OCI-LY7 (cell line): Measurements from ENCODE around the gene NDN. TPM values are rescaled to one million over a fixed set of nuclear protein-coding genes. Genes with fewer than 3 reads are reported as not detected.
A peak's percentile ranks its signal among the peaks of the same experiment; 100 is the strongest.

Experiments
- BruUV-seq: library from RNA; stranded (reverse); fragments of 400-500 nt; replicated peaks from 2 replicates; lab custom pipeline; 2021; lab: Mats Ljungman, UMichigan
- CTCF ChIA-PET: fragments of 300-600 bp; sonication (Branson Sonifier 250); formaldehyde crosslinking; loops from one replicate; lab custom pipeline; 2022; ENCODE audit warnings: antibody characterized with exemption; ENCODE audit not compliant: unreplicated experiment; lab: Charles Lee
- POLR2A ChIA-PET: fragments of 300-600 bp; sonication (Branson Sonifier 250); formaldehyde crosslinking; loops from one replicate; lab custom pipeline; 2022; ENCODE audit warnings: antibody characterized with exemption; lab: Charles Lee
- DNase-seq: peaks from one replicate; pipeline ENCODE4 v3.0.0-alpha.2; 2015; ENCODE audit warnings: low spot score
- H2AFZ ChIP-seq: fragments of 200-600 bp; sonication (generic), shearing (Covaris generic); 2 replicates; pipeline ENCODE4 v1.6.1; 2014; ENCODE audit warnings: mild to moderate bottlenecking, antibody characterized with exemption, low read length, moderate library complexity
- H3K27ac ChIP-seq: fragments of 200-600 bp; sonication (generic); 2 replicates; pipeline ENCODE4 v1.5.1; 2014; ENCODE audit warnings: mixed run types, low read depth, mild to moderate bottlenecking, moderate library complexity, low read length, inconsistent platforms; ENCODE audit not compliant: poor library complexity, severe bottlenecking
- H3K36me3 ChIP-seq: fragments of 200-600 bp; sonication (generic); 2 replicates; pipeline ENCODE4 v1.6.1; 2014; ENCODE audit warnings: mild to moderate bottlenecking, antibody characterized with exemption, low read length, moderate library complexity, mixed read lengths; ENCODE audit not compliant: insufficient read depth
- H3K4me1 ChIP-seq: fragments of 200-600 bp; sonication (generic); 2 replicates; pipeline ENCODE4 v1.5.1; 2014; ENCODE audit warnings: mild to moderate bottlenecking, low read length; ENCODE audit not compliant: insufficient read depth, poor library complexity, severe bottlenecking
- H3K4me2 ChIP-seq: fragments of 200-600 bp; sonication (generic); 2 replicates; pipeline ENCODE4 v1.6.1; 2014; ENCODE audit warnings: mild to moderate bottlenecking, low read length
- H3K4me3 ChIP-seq: fragments of 200-600 bp; sonication (generic); 2 replicates; pipeline ENCODE4 v1.5.1; 2014; ENCODE audit warnings: mild to moderate bottlenecking, low read depth, low read length; ENCODE audit not compliant: poor library complexity, severe bottlenecking
- H3K79me2 ChIP-seq: fragments of 200-600 bp; sonication (generic); 2 replicates; pipeline ENCODE4 v1.6.1; 2016; ENCODE audit warnings: low read depth, mild to moderate bottlenecking, low read length, moderate library complexity, mixed read lengths; ENCODE audit not compliant: insufficient read depth
- H3K9me2 ChIP-seq: fragments of 200-600 bp; sonication (generic); 2 replicates; pipeline ENCODE4 v1.6.1; 2016; ENCODE audit warnings: mild to moderate bottlenecking, low read length, mixed read lengths; ENCODE audit not compliant: insufficient read depth
- H3K9me3 ChIP-seq: fragments of 200-600 bp; sonication (generic); 2 replicates; pipeline ENCODE4 v1.6.1; 2014; ENCODE audit warnings: mild to moderate bottlenecking, mixed run types, low read length, mixed read lengths
- H4K20me1 ChIP-seq: fragments of 200-600 bp; sonication (generic); 2 replicates; pipeline ENCODE4 v1.6.1; 2014; ENCODE audit warnings: mild to moderate bottlenecking, antibody characterized with exemption, low read length, moderate library complexity, mixed read lengths; ENCODE audit not compliant: insufficient read depth
- EZH2phosphoT487 ChIP-seq: fragments of 200-600 bp; sonication (generic); IDR thresholded peaks from 2 replicates; pipeline ENCODE4 v1.6.1; 2018; ENCODE audit warnings: low read depth, borderline replicate concordance, mild to moderate bottlenecking, mixed run types, antibody characterized with exemption, low read length, moderate library complexity, mixed read lengths
- intact Hi-C: fragments of 100-400 bp; cut with micrococcal nuclease; formaldehyde crosslinking; loops from one replicate; pipeline ENCODE4 v1.10.0; 2022; ENCODE audit not compliant: unreplicated experiment
- total RNA-seq, 2 experiments: library from RNA; depleted of rRNA in 1 of 2; stranded (reverse); fragments of >200 nt in 1 of 2; shearing (Covaris generic) in 1 of 2; gene quantifications; 2 replicates each; pipeline ENCODE4 v1.2.3, GENCODE V29; 2014 to 2022
- TF ChIP-seq, protein P1 (sequence below): fragments of 200-600 bp; sonication (generic); conservative IDR thresholded peaks from 2 replicates; pipeline ENCODE4 v1.5.1; 2014; ENCODE audit warnings: mild to moderate bottlenecking, antibody characterized with exemption, low read length, moderate library complexity, mixed read lengths

Gene NDN
- total RNA-seq, 2 experiments from 2014 or later, result not detected

DNA sequence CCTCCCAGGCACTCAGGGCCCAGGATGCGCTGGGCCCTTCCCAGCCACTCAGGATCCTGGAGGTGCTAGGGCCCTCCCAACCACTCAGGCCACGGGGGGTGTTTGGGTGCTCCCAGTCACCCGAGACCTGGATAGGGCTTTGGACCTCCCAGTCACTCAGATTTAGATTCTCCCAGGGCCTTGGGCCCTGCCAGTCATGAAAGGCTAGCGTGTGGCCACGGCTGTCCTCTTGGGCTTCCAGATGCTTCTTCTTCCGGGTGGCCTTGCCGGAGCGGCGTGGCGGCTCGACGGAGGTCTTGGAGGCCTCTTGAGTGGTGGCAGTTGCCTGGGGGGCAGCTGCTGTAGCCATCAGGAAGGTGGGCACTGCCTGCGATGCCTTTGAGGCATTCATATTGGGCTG, 42.3 kb downstream of the NDN start:
- no peaks in the 10 kb centered on the region for H4K20me1 ChIP-seq
- CTCF ChIA-PET, result no interaction called here
- no peaks in the 10 kb centered on the region for H3K79me2 ChIP-seq
- intact Hi-C loops, result loop anchor here (5.0 to 10.0 kb wide), 3 partner anchors 212 to 1857 kb away; no protein-coding TSS in a partner anchor
- no peak overlapping the region for H3K27ac ChIP-seq
- no peak overlapping the region for H3K4me3 ChIP-seq
- no peak overlapping the region for H2AFZ ChIP-seq
- TF ChIP-seq, protein P1, sequence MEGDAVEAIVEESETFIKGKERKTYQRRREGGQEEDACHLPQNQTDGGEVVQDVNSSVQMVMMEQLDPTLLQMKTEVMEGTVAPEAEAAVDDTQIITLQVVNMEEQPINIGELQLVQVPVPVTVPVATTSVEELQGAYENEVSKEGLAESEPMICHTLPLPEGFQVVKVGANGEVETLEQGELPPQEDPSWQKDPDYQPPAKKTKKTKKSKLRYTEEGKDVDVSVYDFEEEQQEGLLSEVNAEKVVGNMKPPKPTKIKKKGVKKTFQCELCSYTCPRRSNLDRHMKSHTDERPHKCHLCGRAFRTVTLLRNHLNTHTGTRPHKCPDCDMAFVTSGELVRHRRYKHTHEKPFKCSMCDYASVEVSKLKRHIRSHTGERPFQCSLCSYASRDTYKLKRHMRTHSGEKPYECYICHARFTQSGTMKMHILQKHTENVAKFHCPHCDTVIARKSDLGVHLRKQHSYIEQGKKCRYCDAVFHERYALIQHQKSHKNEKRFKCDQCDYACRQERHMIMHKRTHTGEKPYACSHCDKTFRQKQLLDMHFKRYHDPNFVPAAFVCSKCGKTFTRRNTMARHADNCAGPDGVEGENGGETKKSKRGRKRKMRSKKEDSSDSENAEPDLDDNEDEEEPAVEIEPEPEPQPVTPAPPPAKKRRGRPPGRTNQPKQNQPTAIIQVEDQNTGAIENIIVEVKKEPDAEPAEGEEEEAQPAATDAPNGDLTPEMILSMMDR, result no peak
- TF ChIP-seq EZH2phosphoT487, result no peak
- H3K36me3 ChIP-seq, result no peaks in the 10 kb centered on the region
- no peaks in the 10 kb centered on the region for H3K9me2 ChIP-seq
- BruUV-seq, result no TSS peak
- H3K9me3 ChIP-seq, result no peaks in the 10 kb centered on the region
- no peaks in the 10 kb centered on the region for H3K4me1 ChIP-seq
- no peak for DNase-seq
- POLR2A ChIA-PET, result no interaction called here
- H3K4me2 ChIP-seq, result no peak overlapping the region

DNA sequence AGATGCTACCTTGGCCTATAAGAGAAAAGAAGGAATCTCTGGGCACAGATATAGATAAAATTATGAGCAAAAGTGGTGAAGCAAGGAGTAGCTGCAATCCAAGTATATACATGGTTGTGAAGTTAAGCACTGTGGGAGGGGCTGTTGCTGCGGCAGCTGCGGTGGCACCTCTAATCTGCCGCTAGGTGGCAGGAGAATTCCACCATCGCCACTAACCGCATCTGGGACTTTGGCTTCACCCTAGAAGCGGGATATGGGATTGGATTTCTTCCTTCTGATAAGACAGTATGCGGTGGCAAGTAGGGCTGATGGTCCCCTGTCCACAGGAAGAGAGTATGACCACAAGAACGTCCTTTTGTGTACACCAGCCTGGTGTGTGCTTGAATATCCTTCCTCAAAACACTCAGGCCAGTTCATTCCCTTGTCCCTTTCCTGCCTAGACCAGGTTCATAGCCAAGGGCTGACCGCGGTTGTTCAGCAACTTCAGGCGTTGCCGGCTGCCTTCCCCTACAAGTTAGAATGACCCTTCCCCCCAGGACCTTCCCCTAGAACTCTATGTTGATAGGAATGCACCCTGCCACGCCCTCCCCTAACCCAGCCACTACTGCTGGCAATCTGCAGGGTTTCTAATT, 44.6 kb downstream of the NDN start:
- no TSS peak for BruUV-seq
- TF ChIP-seq EZH2phosphoT487, result no peak
- TF ChIP-seq, protein P1, result peak; percentile 91
- no peak overlapping the region for H3K27ac ChIP-seq
- H3K9me3 ChIP-seq, result no peaks in the 10 kb centered on the region
- no peaks in the 10 kb centered on the region for H3K4me1 ChIP-seq
- DNase-seq, result peak; percentile 56
- no peaks in the 10 kb centered on the region for H3K9me2 ChIP-seq
- H3K79me2 ChIP-seq, result no peaks in the 10 kb centered on the region
- ChIA-PET POLR2A (no interaction called here), CTCF (no interaction called here)
- no peak overlapping the region for H3K4me2 ChIP-seq
- no peak overlapping the region for H3K4me3 ChIP-seq
- H2AFZ ChIP-seq, result no peak overlapping the region
- intact Hi-C loops, result loop anchor here (5.0 to 10.0 kb wide), 2 partner anchors 1202 to 1860 kb away; no protein-coding TSS in a partner anchor
- H3K36me3 ChIP-seq, result no peaks in the 10 kb centered on the region
- H4K20me1 ChIP-seq, result no peaks in the 10 kb centered on the region

Other genes with a start within 250 kb of the NDN start
- gene GOLGA6L2, start 240.1 kb downstream of the NDN start, total RNA-seq (2014; rRNA removed; shearing (Covaris generic)), result not detected in 2 replicates
- gene GOLGA6L2, start 240.1 kb downstream of the NDN start, total RNA-seq (2022), result not detected in 2 replicates
- gene MKRN3, start 121.6 kb downstream of the NDN start, total RNA-seq (2014; rRNA removed; shearing (Covaris generic)), result not detected in 2 replicates
- gene MKRN3, start 121.6 kb downstream of the NDN start, total RNA-seq (2022), result not detected in 2 replicates
- gene MAGEL2, start 39.4 kb downstream of the NDN start, total RNA-seq (2014; rRNA removed; shearing (Covaris generic)), result not detected in 2 replicates
- not detected in 2 replicates for gene MAGEL2, start 39.4 kb downstream of the NDN start, total RNA-seq (2022)